ENCODE results near the gene DNASE1L2.

The DNASE1L2 gene

DNA sequence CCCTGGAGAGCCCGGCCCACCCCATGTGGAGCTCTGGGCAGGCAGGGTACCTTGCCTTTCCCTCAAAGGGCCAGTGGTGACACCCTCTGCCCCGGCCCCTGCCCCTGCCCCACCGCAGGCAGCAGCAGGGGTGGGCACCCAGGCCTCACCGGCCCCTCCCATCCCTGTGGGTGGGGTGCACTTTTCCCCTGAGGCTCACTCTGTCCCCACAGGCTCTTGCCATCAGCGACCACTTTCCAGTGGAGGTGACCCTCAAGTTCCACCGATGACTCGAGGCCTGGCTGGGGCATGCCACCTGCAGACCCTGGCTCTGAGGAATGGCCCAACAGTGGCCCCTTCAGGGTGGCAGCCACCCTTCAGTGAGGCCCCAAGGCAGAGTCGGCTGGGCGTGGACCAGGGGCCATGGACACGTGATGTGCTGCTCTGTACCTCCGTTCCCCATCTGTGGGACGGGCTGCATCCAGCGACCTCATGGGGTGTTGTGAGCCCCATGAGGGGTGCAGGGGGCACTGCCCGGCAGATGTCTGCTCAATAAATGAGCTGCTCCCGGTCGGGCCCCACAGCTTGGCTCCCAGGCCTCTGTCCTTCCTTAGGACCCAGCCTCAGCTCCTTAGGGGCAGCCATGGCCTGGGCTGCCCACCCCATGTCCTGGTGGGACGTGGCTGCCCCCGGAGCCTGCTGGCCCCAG lies 2.0 kb downstream of the DNASE1L2 start:
- CTCF ChIA-PET, result interaction anchor here (0.5 to 0.8 kb wide), 2 partner anchors 263 to 688 kb away, joined by 3 read pairs; no protein-coding TSS in a partner anchor
- no peak overlapping the region for H3K4me3 ChIP-seq (ENCODE audit: low read depth, low read length)
- H3K9me3 ChIP-seq (ENCODE audit: control insufficient read depth, insufficient read depth, low read depth, low read length), result no peaks in the 10 kb centered on the region
- POLR2A ChIA-PET, result interaction anchor here (0.6 to 5.3 kb wide), 9 partner anchors 9 to 83 kb away, joined by 3 to 48 read pairs (median 7); partner anchors contain the start of genes ECI1, MLST8, PGP and TRAF7
- H3K36me3 ChIP-seq (ENCODE audit: control insufficient read depth in 2 of 2, insufficient read depth in 1 of 2, low read length in 2 of 2), result peaks cover 3 to 50% of the 10 kb centered on the region in 2 experiments; a peak in 2 of 3 replicates
- peaks cover 4% of the 10 kb centered on the region; the same call in 1 of the 2 replicates for H3K4me1 ChIP-seq (ENCODE audit: control insufficient read depth, insufficient read depth, low read length)
- no peak overlapping the region for H3K27ac ChIP-seq (ENCODE audit: extremely low read depth, low read depth, low read length)
- TF ChIP-seq ZBTB17 (tag by site-specific recombination; IDR thresholded peaks at IDR 0.05), result no peak
- no peak for TF ChIP-seq ZNF433 (tag by site-specific recombination; IDR thresholded peaks at IDR 0.05; ENCODE audit: low read depth)
- TF ChIP-seq, protein P1, sequence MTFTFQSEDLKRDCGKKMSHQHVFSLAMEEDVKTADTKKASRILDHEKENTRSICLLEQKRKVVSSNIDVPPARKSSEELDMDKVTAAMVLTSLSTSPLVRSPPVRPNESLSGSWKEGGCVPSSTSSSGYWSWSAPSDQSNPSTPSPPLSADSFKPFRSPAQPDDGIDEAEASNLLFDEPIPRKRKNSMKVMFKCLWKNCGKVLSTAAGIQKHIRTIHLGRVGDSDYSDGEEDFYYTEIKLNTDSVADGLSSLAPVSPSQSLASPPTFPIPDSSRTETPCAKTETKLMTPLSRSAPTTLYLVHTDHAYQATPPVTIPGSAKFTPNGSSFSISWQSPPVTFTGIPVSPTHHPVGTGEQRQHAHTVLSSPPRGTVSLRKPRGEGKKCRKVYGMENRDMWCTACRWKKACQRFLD (tag by site-specific recombination; IDR thresholded peaks at IDR 0.05), result no peak
- TF ChIP-seq ZBTB8A (tag by site-specific recombination; IDR thresholded peaks at IDR 0.05), result peak; percentile 45; the same call in 1 of the 2 replicates
- TF ChIP-seq ZNF624 (tag by site-specific recombination; IDR thresholded peaks at IDR 0.05), result no peak
- TF ChIP-seq ZNF768 (tag by site-specific recombination; IDR thresholded peaks at IDR 0.05), result no peak
- no peak for TF ChIP-seq ZNF174 (tag by site-specific recombination; IDR thresholded peaks at IDR 0.05)
- TF ChIP-seq, protein P2, sequence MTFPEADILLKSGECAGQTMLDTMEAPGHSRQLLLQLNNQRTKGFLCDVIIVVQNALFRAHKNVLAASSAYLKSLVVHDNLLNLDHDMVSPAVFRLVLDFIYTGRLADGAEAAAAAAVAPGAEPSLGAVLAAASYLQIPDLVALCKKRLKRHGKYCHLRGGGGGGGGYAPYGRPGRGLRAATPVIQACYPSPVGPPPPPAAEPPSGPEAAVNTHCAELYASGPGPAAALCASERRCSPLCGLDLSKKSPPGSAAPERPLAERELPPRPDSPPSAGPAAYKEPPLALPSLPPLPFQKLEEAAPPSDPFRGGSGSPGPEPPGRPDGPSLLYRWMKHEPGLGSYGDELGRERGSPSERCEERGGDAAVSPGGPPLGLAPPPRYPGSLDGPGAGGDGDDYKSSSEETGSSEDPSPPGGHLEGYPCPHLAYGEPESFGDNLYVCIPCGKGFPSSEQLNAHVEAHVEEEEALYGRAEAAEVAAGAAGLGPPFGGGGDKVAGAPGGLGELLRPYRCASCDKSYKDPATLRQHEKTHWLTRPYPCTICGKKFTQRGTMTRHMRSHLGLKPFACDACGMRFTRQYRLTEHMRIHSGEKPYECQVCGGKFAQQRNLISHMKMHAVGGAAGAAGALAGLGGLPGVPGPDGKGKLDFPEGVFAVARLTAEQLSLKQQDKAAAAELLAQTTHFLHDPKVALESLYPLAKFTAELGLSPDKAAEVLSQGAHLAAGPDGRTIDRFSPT (tag by site-specific recombination; IDR thresholded peaks at IDR 0.05), result peak; percentile 67
- no peak for TF ChIP-seq ZIC2 (tag by site-specific recombination; IDR thresholded peaks at IDR 0.05)
- no peak for TF ChIP-seq ZNF175 (tag by site-specific recombination; IDR thresholded peaks at IDR 0.05)
- no peak for TF ChIP-seq ZNF16 (tag by site-specific recombination; IDR thresholded peaks at IDR 0.05; ENCODE audit: low read depth)
- no peak for TF ChIP-seq ZNF121 (tag by site-specific recombination; IDR thresholded peaks at IDR 0.05)
- TF ChIP-seq, protein P3, sequence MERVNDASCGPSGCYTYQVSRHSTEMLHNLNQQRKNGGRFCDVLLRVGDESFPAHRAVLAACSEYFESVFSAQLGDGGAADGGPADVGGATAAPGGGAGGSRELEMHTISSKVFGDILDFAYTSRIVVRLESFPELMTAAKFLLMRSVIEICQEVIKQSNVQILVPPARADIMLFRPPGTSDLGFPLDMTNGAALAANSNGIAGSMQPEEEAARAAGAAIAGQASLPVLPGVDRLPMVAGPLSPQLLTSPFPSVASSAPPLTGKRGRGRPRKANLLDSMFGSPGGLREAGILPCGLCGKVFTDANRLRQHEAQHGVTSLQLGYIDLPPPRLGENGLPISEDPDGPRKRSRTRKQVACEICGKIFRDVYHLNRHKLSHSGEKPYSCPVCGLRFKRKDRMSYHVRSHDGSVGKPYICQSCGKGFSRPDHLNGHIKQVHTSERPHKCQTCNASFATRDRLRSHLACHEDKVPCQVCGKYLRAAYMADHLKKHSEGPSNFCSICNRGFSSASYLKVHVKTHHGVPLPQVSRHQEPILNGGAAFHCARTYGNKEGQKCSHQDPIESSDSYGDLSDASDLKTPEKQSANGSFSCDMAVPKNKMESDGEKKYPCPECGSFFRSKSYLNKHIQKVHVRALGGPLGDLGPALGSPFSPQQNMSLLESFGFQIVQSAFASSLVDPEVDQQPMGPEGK (tag by site-specific recombination; IDR thresholded peaks at IDR 0.05), result peak; percentile 13; the same call in 1 of the 2 replicates
- no peak for TF ChIP-seq ZNF555 (tag by site-specific recombination; conservative IDR thresholded peaks at IDR 0.05)
- TF ChIP-seq FEZF1 (tag by site-specific recombination; IDR thresholded peaks at IDR 0.05), result no peak
- TF ChIP-seq ZNF324 (tag by site-specific recombination; IDR thresholded peaks at IDR 0.05), result no peak
- TF ChIP-seq ZNF558 (tag by site-specific recombination; IDR thresholded peaks at IDR 0.05), result no peak
- no peak for TF ChIP-seq ZNF560 (tag by site-specific recombination; IDR thresholded peaks at IDR 0.05; ENCODE audit: borderline replicate concordance)
- TF ChIP-seq, protein P4, sequence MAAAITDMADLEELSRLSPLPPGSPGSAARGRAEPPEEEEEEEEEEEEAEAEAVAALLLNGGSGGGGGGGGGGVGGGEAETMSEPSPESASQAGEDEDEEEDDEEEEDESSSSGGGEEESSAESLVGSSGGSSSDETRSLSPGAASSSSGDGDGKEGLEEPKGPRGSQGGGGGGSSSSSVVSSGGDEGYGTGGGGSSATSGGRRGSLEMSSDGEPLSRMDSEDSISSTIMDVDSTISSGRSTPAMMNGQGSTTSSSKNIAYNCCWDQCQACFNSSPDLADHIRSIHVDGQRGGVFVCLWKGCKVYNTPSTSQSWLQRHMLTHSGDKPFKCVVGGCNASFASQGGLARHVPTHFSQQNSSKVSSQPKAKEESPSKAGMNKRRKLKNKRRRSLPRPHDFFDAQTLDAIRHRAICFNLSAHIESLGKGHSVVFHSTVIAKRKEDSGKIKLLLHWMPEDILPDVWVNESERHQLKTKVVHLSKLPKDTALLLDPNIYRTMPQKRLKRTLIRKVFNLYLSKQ (tag by site-specific recombination; IDR thresholded peaks at IDR 0.05; ENCODE audit: borderline replicate concordance), result no peak
- no peak for TF ChIP-seq KLF10 (tag by site-specific recombination; IDR thresholded peaks at IDR 0.05)
- no peak for TF ChIP-seq REPIN1 (tag by site-specific recombination; IDR thresholded peaks at IDR 0.05; ENCODE audit: low read depth)
- TF ChIP-seq ZNF561 (tag by site-specific recombination; IDR thresholded peaks at IDR 0.05; ENCODE audit: borderline replicate concordance), result no peak
- no peak for TF ChIP-seq KLF8 (tag by site-specific recombination; IDR thresholded peaks at IDR 0.05)
- TF ChIP-seq KLF1 (tag by site-specific recombination; IDR thresholded peaks at IDR 0.05), result peak; percentile 60
- TF ChIP-seq, protein P5, sequence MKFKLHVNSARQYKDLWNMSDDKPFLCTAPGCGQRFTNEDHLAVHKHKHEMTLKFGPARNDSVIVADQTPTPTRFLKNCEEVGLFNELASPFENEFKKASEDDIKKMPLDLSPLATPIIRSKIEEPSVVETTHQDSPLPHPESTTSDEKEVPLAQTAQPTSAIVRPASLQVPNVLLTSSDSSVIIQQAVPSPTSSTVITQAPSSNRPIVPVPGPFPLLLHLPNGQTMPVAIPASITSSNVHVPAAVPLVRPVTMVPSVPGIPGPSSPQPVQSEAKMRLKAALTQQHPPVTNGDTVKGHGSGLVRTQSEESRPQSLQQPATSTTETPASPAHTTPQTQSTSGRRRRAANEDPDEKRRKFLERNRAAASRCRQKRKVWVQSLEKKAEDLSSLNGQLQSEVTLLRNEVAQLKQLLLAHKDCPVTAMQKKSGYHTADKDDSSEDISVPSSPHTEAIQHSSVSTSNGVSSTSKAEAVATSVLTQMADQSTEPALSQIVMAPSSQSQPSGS (tag by site-specific recombination; IDR thresholded peaks at IDR 0.05; ENCODE audit: low read depth), result no peak
- 0 out of 2 replicates have a peak, but pooled peaks have one; percentile 49 for TF ChIP-seq GLIS2 (tag by site-specific recombination; IDR thresholded peaks at IDR 0.05)

Measured in HEK293 (cell line).